MM.1S (cell line): ENCODE data around the gene SPOCK2.

Source experiments
- EZH2 ChIP-seq: fragments of 300-600 bp; sonication (generic); optimal IDR thresholded peaks from 2 replicates; pipeline ENCODE3; 2017; ENCODE audit warnings: low read depth, mild to moderate bottlenecking, antibody characterized with exemption, low read length, mixed read lengths
- TF ChIP-seq, protein P1 (sequence below): fragments of 300-600 bp; sonication (generic); IDR thresholded peaks from 2 replicates; pipeline ENCODE4 v1.5.1; 2016; ENCODE audit warnings: antibody characterized with exemption, low read length, mixed read lengths

- TF ChIP-seq, protein P1, sequence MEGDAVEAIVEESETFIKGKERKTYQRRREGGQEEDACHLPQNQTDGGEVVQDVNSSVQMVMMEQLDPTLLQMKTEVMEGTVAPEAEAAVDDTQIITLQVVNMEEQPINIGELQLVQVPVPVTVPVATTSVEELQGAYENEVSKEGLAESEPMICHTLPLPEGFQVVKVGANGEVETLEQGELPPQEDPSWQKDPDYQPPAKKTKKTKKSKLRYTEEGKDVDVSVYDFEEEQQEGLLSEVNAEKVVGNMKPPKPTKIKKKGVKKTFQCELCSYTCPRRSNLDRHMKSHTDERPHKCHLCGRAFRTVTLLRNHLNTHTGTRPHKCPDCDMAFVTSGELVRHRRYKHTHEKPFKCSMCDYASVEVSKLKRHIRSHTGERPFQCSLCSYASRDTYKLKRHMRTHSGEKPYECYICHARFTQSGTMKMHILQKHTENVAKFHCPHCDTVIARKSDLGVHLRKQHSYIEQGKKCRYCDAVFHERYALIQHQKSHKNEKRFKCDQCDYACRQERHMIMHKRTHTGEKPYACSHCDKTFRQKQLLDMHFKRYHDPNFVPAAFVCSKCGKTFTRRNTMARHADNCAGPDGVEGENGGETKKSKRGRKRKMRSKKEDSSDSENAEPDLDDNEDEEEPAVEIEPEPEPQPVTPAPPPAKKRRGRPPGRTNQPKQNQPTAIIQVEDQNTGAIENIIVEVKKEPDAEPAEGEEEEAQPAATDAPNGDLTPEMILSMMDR = no peak
- TF ChIP-seq EZH2 = no peak
Observed at GRCh38 chr10:72066318-72067284, 21.8 kb downstream of the SPOCK2 start.
